ENCODE results near the gene TRPV3. TPM values are rescaled to one million over a fixed set of nuclear protein-coding genes. Genes with fewer than 3 reads are reported as not detected.

The TRPV3 gene
- total RNA-seq, 3 donors from 2014 or later (not counting 1 experiment from before 2014, with no cell fraction given), result 5.6 to 10.3 (median 7.6) TPM

DNA sequence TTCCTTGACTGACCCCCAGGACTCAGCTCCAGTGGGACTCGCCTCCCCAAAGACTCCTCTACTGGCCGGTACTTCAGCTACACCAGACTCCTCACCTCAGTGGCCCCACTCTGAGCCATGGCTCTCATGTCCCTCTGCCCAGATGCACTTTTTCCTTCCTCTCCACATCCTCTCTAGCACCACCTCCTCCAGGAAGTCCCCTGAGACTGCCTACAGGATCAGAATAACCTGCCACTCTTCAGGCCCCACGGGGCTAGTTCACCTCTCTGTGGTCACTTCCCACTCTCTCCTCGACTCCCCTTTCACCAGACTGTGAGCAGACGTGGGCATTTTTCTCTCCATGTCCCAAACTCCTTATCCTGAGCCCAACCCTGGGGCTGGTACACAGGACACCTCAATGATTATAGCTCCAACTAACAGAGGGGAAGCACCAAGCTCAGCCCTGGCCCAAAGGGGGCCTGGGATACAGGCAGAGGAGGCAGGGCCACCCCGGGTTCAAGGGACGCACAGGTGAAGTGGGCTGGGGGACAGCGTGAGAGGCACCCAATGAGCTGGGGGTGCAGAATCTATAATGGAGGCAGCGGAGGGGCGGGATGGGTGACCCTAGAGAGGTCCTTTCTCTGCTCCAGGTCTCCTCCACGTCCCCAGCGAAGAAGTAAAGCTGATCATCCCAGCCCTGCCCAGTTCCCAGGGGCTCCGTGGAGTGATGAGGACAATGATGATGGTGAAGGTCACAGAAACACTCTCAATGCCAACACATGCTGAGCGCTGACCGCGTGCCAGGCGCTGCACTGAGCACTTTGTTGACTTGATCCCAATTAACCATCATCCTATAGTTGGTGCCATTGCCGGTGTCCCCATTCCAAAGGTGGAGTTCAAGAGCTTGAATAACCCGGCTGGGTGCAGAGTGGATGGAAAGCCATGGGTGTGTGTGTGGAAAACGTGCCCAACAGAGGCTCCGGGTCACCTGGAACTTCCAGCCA lies 3.9 kb downstream of the TRPV3 start:
- 88% methylated on average over 21 of the region's 21 CpGs for WGBS (ENCODE audit: insufficient coverage)
- Mint-ChIP-seq H3K27ac (no peak overlapping the region), H3K36me3 (no peaks in the 10 kb centered on the region), H3K9me3 (peaks cover 0 to 6% of the 10 kb centered on the region in 2 donors), H3K27me3 (ENCODE audit: low read depth in 2 of 2) (peaks cover 0 to 8% of the 10 kb centered on the region in 2 donors), H3K4me3 (no peak overlapping the region), H3K4me1 (no peaks in the 10 kb centered on the region)
- no peaks in the 10 kb centered on the region for H3K27me3 ChIP-seq (ENCODE audit: control insufficient read depth, insufficient read depth, low read length)
- H3K4me3 ChIP-seq (ENCODE audit: low read length), result no peak overlapping the region
- ATAC-seq (no peak), DNase-seq (no peak)
- TF ChIP-seq CTCF (IDR thresholded peaks at IDR 0.05), result no peak
- no peaks in the 10 kb centered on the region for H3K36me3 ChIP-seq (ENCODE audit: control insufficient read depth, insufficient read depth, low read length)
- H3K9me3 ChIP-seq (ENCODE audit: control insufficient read depth, insufficient read depth, low read length), result no peaks in the 10 kb centered on the region
- intact Hi-C loops (cut with micrococcal nuclease), result no loop called here
- peaks cover 15% of the 10 kb centered on the region for H3K4me1 ChIP-seq (ENCODE audit: control insufficient read depth, insufficient read depth, low read length)
- no peak overlapping the region for H3K27ac ChIP-seq (ENCODE audit: low read length)

- H3K4me1 Mint-ChIP-seq, result no peaks in the 10 kb centered on the region
- 91% methylated on average over 7 of the region's 7 CpGs for WGBS (ENCODE audit: insufficient coverage)
- no peak overlapping the region for H3K27ac Mint-ChIP-seq
- no peak overlapping the region for H3K4me3 Mint-ChIP-seq
- intact Hi-C loops (cut with micrococcal nuclease), result no loop called here
- no peaks in the 10 kb centered on the region for H3K36me3 Mint-ChIP-seq
- H3K9me3 Mint-ChIP-seq, result peaks cover 0 to 6% of the 10 kb centered on the region in 2 donors
- Histone ChIP-seq H3K4me3 (ENCODE audit: low read length) (no peak overlapping the region), H3K27me3 (ENCODE audit: control insufficient read depth, insufficient read depth, low read length) (no peaks in the 10 kb centered on the region), H3K27ac (ENCODE audit: low read length) (no peak overlapping the region), H3K36me3 (ENCODE audit: control insufficient read depth, insufficient read depth, low read length) (no peaks in the 10 kb centered on the region), H3K9me3 (ENCODE audit: control insufficient read depth, insufficient read depth, low read length) (no peaks in the 10 kb centered on the region), H3K4me1 (ENCODE audit: control insufficient read depth, insufficient read depth, low read length) (peaks cover 7% of the 10 kb centered on the region)
- ATAC-seq, result no peak
- H3K27me3 Mint-ChIP-seq (ENCODE audit: low read depth in 2 of 2), result peaks cover 0 to 8% of the 10 kb centered on the region in 2 donors
- TF ChIP-seq CTCF (IDR thresholded peaks at IDR 0.05), result no peak
- no peak for DNase-seq
Measured at GRCh38 chr17:3552916-3553315, 4.7 kb downstream of the TRPV3 start.

DNA sequence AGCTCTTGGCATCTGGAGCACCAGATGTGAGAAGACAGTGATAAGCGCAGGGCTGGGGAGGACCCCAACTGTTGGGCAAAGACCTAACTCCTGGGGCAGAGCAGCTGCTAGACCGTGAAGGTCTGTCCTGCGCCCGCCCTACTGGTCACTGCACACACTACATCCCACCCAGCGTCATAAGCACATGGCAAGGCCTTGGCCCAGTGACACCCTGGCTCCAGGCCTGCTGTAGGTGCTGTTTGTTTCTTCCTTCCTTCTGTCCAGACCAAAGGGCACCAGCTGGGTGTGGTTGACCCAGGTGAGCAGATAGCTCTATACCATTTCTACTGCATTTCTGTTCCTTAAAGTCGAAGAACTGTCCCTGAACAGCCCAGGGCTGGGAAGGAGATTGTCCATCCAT lies 6.4 kb downstream of the TRPV3 start:
- 87% methylated on average over 6 of the region's 6 CpGs for WGBS (ENCODE audit: insufficient coverage)
- Histone ChIP-seq H3K36me3 (ENCODE audit: control insufficient read depth, insufficient read depth, low read length) (no peaks in the 10 kb centered on the region), H3K27me3 (ENCODE audit: control insufficient read depth, insufficient read depth, low read length) (no peaks in the 10 kb centered on the region), H3K4me3 (ENCODE audit: low read length) (no peak overlapping the region), H3K27ac (ENCODE audit: low read length) (no peak overlapping the region), H3K4me1 (ENCODE audit: control insufficient read depth, insufficient read depth, low read length) (no peaks in the 10 kb centered on the region), H3K9me3 (ENCODE audit: control insufficient read depth, insufficient read depth, low read length) (no peaks in the 10 kb centered on the region)
- H3K27ac Mint-ChIP-seq, result no peak overlapping the region
- DNase-seq (no peak), ATAC-seq (no peak)
- TF ChIP-seq CTCF (IDR thresholded peaks at IDR 0.05), result no peak
- H3K9me3 Mint-ChIP-seq, result peaks cover 0 to 6% of the 10 kb centered on the region in 2 donors
- intact Hi-C loops (cut with micrococcal nuclease), result no loop called here
- peaks cover 0 to 8% of the 10 kb centered on the region in 2 donors for H3K27me3 Mint-ChIP-seq (ENCODE audit: low read depth in 2 of 2)
- H3K4me1 Mint-ChIP-seq, result no peaks in the 10 kb centered on the region
- H3K36me3 Mint-ChIP-seq, result no peaks in the 10 kb centered on the region
- H3K4me3 Mint-ChIP-seq, result no peak overlapping the region

Measured in natural killer cell (primary cell).